HG02970 (cell line): ENCODE results near the gene LRP5.
"Not testable (repeated sequence)": the region's sequence is repeated elsewhere in the genome, so short reads cannot be mapped to it uniquely, and the experiment has no call there.

Experiments
- ATAC-seq: cut with Tn5 transposase; IDR thresholded peaks from one replicate; pipeline ENCODE4 v1.9.1; 2021; ENCODE audit warnings: mild to moderate bottlenecking, moderate library complexity, moderate number of reproducible peaks; ENCODE audit not compliant: unreplicated experiment, low FRiP score

The LRP5 gene

DNA sequence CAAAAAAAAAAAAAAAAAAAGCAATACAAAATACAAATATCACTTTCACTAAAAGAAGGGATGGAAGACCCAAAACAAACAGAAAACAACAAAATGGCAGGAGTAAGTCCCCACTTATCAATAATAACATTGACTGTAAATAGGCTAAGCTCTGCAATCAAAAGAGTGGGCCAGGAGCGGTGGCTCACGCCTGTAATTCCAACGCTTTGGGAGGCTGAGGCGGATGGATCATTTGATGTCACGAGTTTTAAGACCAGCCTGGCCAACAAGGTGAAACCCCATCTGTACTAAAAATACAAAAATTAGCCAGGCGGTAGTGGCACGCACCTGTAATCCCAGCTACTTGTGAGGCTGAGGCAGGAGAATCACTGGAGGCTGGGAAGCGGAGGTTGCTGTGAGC lies 138.3 kb downstream of the LRP5 start:
- no peak for ATAC-seq

DNA sequence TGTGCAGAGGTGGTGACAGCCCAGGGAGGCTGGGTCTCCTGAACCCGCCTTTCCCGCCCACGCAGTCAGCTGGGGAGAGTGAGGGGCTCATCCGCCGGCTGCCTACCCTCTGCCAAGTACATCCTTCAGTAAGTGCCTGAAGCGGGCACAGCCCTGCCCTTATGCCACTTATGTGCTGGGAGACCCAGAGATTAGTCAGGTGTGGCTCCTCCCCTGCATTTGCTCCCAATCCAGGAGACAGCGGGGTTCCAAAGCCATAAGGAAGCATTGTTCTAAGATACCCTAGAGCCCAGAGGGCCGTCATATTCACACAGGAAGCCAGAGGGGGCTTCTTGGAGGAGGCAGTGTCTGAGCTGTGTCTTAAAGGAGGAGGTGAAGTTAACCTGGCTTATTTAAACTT lies 142.4 kb downstream of the LRP5 start:
- ATAC-seq = no peak

GRCh38 chr11:68455485-68455884 lies 143.1 kb downstream of the LRP5 start:
- no peak for ATAC-seq

GRCh38 chr11:68457216-68457897 lies 145.0 kb downstream of the LRP5 start:
- ATAC-seq = no peak

GRCh38 chr11:68457898-68458249 lies 145.5 kb downstream of the LRP5 start:
- no peak for ATAC-seq

DNA sequence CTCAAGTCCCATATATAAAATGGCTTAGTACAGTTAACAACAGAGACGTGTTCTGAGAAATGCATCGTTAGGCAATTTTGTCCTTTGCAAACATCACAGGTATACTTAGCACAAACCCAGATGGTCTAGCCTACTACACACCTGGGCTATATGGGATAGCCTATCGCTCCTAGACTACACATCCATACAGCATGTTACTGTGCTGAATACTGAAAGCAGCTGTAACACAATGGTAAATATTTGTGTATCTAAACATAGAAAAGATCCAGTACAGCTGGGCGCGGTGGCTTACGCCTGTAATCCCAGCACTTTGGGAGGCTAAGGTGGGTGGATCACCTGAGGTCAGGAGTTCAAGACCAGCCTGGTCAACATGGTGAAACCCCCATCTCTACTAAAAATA lies 145.9 kb downstream of the LRP5 start:
- ATAC-seq = not testable (repeated sequence)

GRCh38 chr11:68459886-68460740 lies 147.7 kb downstream of the LRP5 start:
- peak; percentile 82 for ATAC-seq

- ATAC-seq = peak; percentile 37
These were observed 148.6 kb downstream of the LRP5 start, which contains the start of gene PPP6R3 for GRCh38 chr11:68460741-68461574. Gene PPP6R3, plus strand, starts transcription at chr11:68460752. Its CDS starts 76,913 bp downstream, at chr11:68537665.

DNA sequence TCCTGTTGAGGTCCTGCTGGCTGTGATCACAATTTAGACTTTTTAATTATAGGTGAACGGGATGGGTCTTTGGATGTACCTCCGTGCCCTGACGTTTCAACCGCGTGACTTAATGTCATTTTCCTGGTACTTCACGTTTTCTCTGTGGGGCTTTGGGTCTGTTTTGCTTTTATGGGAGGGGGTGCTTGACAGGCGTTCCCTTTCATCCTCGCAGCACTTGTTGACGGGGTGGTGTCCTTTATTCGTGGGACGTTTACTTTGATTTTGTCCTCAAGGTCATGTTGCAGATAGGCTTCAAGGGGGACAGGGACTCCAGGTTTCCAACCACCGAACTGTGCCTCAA lies 149.2 kb downstream of the LRP5 start:
- no peak for ATAC-seq

DNA sequence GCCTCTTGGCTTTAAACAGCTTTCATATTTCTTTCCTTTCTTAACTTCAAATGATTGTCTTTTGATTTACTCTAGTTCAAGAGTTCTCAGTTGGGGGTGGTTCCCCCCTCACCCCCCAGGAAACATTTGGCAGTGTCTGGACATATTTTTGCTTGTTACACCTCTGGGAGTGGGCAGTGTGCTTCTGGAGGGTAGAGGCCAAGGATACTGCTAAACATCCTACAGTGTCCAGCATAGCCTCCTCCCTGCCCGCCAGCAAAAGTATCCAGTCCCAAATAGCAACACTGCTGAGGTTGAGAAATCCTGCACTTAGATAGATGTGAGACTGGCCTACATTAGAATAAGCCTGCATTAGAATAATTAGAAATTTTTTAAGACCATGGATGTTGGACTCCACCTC lies 151.3 kb downstream of the LRP5 start:
- ATAC-seq = no peak

GRCh38 chr11:68467201-68467834 lies 154.9 kb downstream of the LRP5 start:
- no peak for ATAC-seq

GRCh38 chr11:68468217-68468828 lies 155.9 kb downstream of the LRP5 start:
- no peak for ATAC-seq

DNA sequence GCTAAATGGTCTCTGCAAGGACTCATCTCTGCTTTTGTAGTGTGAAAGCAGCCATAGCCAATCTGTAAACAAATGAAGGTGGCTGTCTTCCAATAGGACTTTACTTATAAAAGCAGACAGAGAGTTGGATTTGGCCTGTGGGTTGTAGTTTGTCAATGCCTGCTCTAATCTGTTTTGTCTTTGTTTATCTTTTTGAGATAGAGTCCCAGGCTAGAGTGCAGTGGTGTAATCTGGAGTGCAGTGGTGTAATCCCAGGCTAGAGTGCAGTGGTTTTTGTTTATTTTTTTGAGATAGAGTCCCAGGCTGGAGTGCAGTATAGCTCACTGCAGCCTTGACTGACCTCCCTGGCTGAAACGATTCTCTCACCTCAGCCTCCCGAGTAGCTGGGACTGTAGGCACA lies 156.7 kb downstream of the LRP5 start:
- no peak for ATAC-seq

GRCh38 chr11:68469642-68470041 lies 157.3 kb downstream of the LRP5 start:
- no peak for ATAC-seq

GRCh38 chr11:68470304-68470811 lies 158.0 kb downstream of the LRP5 start:
- no peak for ATAC-seq

DNA sequence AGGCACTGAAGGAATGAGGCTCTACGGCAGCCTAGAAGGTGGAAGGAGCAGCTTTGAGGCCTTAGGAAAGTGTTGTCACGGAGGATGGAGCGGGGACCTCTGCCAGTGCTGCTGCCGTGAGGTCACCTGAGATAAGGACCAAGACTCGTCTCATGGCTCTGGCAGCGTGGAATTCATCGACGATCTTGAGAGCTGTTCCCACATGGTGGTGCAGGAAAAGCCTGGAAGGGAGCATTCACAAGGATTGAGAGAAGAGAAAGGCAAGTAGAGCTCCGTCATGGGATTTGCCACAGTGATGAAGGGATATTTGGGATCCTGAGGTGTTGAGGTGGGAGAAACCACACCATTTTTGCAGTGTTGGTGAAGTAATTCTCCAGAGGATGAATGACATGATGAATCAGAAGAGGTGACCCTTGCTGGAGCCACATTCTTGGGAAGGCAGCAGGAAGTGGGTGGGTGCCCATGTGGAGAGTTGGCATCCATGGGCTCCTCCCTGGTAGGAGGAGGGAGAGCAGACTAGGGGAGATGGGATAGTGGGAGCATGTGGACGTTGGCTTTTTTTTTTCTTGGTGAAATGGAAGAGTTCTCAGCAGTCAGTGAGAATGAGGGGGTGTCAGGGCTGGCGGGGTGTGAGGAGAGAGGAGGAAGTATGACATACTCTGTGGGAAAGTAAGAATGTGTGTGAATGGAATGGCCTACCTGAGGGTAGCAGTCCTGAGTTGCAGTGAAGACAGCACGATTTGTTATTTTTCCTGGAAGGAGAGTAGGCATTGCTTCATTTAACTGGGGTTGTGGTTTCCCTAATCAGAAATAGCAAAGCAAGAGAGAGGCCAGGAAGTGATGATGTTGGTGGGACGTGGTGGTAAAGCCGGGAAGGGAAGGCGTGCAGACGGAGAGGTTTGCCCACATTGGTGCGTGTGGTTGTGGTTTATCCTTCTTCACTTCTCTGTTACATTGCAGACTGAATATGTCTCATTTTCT lies 159.3 kb downstream of the LRP5 start:
- no peak for ATAC-seq

DNA sequence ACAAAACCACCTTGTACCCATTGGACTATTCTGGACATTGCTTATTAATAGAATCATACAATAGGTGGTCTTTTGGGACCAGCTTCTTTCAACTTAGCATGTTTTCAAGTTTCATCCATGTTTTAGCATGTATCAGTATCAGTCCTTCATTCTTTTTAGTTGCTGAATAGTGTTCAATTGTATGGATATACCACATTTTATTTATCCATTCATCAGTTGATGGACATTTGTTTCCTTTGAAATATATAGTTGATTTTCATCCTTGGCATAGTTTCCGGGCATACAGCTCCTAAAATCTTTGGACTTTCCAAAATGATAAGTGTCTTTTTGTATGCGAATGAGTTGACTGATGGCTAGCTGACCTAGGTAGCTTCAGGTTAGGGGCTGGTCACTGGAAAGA lies 160.4 kb downstream of the LRP5 start:
- no peak for ATAC-seq

DNA sequence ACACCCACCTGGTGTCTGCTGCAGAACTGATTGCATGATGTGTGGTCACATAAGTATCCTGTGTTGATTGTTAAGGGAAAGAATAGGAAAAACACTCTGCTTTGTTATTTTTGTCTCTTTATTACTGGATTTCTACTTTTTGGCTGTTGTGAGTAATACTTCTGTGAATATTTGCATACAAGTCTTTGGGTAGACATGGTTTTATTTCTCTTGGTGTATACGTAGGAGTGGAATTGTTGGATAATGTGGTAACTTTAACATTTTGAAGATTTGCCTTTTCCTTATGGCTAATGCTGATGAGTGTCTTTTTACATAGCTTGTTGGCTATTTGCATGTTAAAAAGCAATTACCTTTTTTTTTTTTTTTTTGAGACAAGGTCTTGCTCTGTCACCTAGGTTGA lies 161.3 kb downstream of the LRP5 start:
- no peak for ATAC-seq

- not testable (repeated sequence) for ATAC-seq
These were observed 163.2 kb downstream of the LRP5 start for GRCh38 chr11:68475626-68476025.
